ENCODE results near the gene CD46. TPM values are rescaled to one million over a fixed set of nuclear protein-coding genes. Genes with fewer than 3 reads are reported as not detected.
A peak's percentile ranks its signal among the peaks of the same experiment; 100 is the strongest.

The CD46 gene
- total and polyA plus RNA-seq, 5 donors: 56.3 to 94.2 (median 84.3) TPM

DNA sequence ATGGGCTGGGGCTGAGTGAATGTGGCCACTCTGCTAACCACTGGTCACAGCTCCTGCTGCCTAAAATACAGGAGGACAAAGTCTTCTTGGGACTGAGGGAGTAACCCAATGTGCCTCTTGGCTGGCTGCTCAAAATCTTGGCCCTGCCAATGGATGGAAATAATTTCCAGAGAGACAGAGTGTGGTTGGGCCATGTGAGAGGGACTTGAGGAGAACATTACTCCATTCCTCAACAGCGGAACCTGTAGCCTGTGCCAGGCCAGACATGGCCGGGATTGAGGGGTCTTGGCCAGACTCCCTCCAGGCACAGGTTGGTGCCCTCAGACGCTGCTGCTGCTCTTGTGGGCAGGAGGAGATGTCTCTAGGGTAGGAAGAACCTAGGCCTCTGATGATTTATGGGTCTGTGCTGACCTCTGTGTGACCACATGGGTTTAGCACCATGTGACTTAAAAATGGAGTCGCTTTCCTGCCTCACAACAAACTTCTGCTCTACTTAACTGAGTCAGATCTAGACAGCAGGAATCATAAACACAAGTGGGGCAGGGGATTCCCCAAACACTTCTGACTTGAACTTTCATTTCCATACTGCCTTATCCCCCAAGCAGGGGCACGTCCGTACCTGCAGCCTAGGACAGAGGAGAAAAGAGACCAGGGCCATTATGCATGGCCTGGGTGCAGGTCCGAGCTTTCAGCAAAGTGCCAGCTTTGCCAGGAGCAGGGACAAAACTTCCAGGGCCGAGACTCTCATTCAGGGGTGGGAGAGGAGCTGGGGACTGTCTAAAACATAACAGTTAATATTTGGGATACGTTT lies 79.9 kb downstream of the CD46 start:
- WGBS: 70% methylated on average over 9 of the region's 9 CpGs
- Histone ChIP-seq H3K4me1 (ENCODE audit: control insufficient read depth, insufficient read depth, low read length) (peaks cover 46% of the 10 kb centered on the region), H3K27me3 (ENCODE audit: control insufficient read depth, insufficient read depth) (no peaks in the 10 kb centered on the region), H3K9me3 (ENCODE audit: control insufficient read depth, low read length) (no peaks in the 10 kb centered on the region), H3K4me3 (ENCODE audit: low read length) (no peak overlapping the region), H3K27ac (ENCODE audit: low read length) (peak overlapping the region; percentile 96)
- ATAC-seq (peak; percentile 6 to 30), DNase-seq (peak in 1 of 3 donors; percentile 64)
- intact Hi-C loops (cut with DNase I): loop anchor here in 1 of 4 donors (5.0 kb wide), 1 partner anchor 36 kb away; no protein-coding TSS in a partner anchor

DNA sequence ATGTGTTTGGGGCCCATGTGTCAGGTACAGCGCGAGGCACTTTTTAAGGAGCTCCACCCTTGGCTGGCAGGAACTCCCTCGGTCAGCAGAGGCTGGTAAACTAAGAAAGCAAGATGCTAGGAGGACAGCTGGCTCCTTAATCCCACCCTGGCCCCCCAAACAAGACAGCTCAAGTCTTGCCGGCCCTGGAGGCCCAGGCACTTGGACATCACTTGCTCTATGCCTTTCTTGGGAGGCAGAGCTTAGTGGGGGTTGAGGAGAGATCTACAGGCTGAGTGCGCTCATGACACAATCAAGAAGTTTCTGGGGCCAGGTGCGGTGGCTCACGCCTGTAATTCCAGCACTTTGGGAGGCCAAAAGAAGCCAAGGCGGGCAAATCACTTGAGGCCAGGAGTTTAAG lies 80.9 kb downstream of the CD46 start:
- intact Hi-C loops (cut with DNase I): loop anchor here in 1 of 4 donors (5.0 kb wide), 1 partner anchor 35 kb away; no protein-coding TSS in a partner anchor
- Histone ChIP-seq H3K27ac (ENCODE audit: low read length) (peak overlapping the region; percentile 11), H3K9me3 (ENCODE audit: control insufficient read depth, low read length) (no peaks in the 10 kb centered on the region), H3K4me1 (ENCODE audit: control insufficient read depth, insufficient read depth, low read length) (peaks cover 46% of the 10 kb centered on the region), H3K27me3 (ENCODE audit: control insufficient read depth, insufficient read depth) (no peaks in the 10 kb centered on the region), H3K4me3 (ENCODE audit: low read length) (no peak overlapping the region)
- ATAC-seq: no peak
- 98% methylated on average over 8 of the region's 8 CpGs for WGBS
- DNase-seq: no peak

DNA sequence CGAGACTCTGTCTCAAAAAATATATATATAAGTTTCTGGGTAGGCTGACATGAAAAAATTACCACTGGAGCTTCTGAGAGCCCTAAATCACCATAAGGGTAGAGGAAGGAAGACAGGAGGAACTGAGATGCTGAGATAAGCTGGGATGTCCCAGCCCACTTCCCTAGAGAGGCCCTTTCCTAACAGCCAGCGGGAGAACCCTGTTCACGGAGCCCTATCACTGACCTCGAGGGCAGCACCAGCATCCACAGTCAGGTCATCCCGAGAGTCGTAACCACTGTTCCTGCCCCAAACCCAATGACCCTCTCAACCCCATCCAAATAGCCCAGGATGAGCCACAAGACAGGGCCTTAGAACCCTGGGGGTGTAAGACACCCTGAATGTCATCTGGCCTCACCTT lies 81.5 kb downstream of the CD46 start:
- Histone ChIP-seq H3K4me1 (ENCODE audit: control insufficient read depth, insufficient read depth, low read length) (peaks cover 46% of the 10 kb centered on the region), H3K27ac (ENCODE audit: low read length) (peak overlapping the region; percentile 15), H3K27me3 (ENCODE audit: control insufficient read depth, insufficient read depth) (no peaks in the 10 kb centered on the region), H3K9me3 (ENCODE audit: control insufficient read depth, low read length) (no peaks in the 10 kb centered on the region), H3K4me3 (ENCODE audit: low read length) (no peak overlapping the region)
- WGBS: 77% methylated on average over 6 of the region's 6 CpGs
- ATAC-seq (no peak), DNase-seq (no peak)
- intact Hi-C loops (cut with DNase I): loop anchor here in 1 of 4 donors (5.0 kb wide), 1 partner anchor 34 kb away; no protein-coding TSS in a partner anchor

DNA sequence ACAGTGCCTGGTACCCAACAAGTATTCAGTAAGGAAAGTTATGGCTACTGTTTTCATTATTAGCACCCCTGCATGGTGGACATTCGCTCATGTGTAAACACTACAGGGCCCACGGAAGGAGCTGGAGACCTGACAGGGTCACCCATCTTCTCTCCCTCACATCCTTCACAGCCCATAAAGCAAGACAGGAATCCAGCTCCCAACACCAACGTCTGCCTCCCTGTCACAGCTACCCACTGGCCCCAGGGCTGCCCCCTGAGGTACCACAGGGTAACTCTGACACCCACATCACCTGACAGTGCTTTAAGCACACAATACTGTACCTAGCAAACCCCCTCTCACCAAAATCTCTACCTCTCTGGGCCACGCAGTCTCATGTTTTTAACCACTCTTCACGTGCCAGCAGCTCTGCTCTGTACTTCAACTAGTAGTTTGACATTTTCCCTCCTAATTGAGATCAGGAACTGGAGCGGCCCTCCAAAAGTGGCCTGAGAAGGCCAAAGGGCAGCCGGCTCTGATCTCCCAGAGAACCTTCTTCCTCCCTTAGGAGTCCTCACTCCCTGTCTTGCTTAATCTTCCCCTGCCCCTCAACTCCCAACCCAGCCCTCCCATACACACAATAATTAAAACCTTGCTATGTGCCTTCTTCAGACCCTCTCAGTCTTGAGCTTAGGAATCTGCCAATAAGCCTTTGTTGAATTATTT lies 82.3 kb downstream of the CD46 start:
- intact Hi-C loops (cut with DNase I): loop anchor here in 1 of 4 donors (5.0 kb wide), 1 partner anchor 33 kb away; no protein-coding TSS in a partner anchor
- ATAC-seq (no peak), DNase-seq (no peak)
- peaks cover 52% of the 10 kb centered on the region for H3K4me1 ChIP-seq (ENCODE audit: control insufficient read depth, insufficient read depth, low read length)
- H3K4me3 ChIP-seq (ENCODE audit: low read length): no peak overlapping the region
- no peaks in the 10 kb centered on the region for H3K27me3 ChIP-seq (ENCODE audit: control insufficient read depth, insufficient read depth)
- H3K9me3 ChIP-seq (ENCODE audit: control insufficient read depth, low read length): no peaks in the 10 kb centered on the region
- H3K27ac ChIP-seq (ENCODE audit: low read length): peak overlapping the region; percentile 60
- 85% methylated on average over 7 of the region's 7 CpGs for WGBS

DNA sequence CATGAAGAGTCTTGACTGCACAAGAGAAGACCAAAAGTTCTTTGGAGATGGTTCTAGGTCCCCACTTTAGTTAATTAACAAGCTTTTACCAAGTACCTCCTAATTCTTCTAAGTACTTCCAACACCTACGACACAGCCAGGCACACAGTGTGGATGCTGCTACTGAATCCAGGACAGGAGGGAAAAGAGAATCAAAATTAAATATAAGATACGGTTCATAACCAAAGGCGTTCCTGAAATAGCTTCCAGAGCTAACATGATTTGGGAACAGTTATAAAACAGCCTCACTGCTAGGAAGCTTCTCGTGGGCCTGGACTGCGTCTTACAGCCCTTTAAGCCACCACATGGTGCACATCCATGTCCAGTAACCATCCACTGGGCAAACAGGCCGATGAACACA lies 84.1 kb downstream of the CD46 start:
- 81% methylated on average over 6 of the region's 6 CpGs for WGBS
- H3K4me1 ChIP-seq (ENCODE audit: control insufficient read depth, insufficient read depth, low read length): peaks cover 50% of the 10 kb centered on the region
- no peak for ATAC-seq
- H3K9me3 ChIP-seq (ENCODE audit: control insufficient read depth, low read length): no peaks in the 10 kb centered on the region
- H3K27me3 ChIP-seq (ENCODE audit: control insufficient read depth, insufficient read depth): no peaks in the 10 kb centered on the region
- intact Hi-C loops (cut with DNase I): no loop called here
- H3K27ac ChIP-seq (ENCODE audit: low read length): peak overlapping the region; percentile 65
- DNase-seq: no peak
- H3K4me3 ChIP-seq (ENCODE audit: low read length): no peak overlapping the region

DNA sequence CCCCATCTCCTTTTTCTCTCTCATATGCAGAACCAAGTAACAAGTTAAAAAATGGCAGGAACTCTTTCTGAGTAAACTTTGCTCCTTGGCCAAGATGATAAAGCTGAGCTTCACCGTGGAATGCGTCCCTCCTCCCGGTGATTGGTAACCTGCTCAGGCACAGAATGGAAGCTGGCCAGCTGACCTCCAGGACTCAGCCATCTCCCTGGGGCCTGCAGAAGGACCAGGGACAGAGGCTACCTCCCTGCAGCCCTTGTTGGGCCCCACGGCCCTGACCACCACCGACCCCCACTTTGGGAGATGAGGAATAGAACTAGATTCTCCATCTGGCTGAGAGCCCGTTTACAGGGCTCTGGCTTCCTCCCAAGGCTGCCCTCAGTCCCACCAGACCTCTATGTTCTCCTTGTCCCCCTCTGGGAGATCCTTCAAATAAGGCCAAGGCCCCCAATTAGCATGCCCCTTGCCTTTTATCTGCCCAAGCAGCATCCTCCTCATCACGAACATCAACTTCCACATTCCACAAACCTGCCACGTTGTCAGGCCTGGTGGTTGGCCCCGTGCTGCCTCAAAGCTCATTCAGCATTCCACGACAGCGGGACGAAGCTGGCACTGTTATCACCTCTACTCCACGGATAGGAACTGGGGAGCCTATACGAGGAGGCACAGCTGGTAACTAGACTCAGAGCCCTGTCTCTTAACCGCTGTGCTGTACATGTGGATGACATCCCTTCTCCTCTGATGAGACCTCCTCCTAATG lies 84.9 kb downstream of the CD46 start:
- peak; percentile 12 to 32 for ATAC-seq
- WGBS: 54% methylated on average over 15 of the region's 15 CpGs
- H3K4me3 ChIP-seq (ENCODE audit: low read length): no peak overlapping the region
- no peaks in the 10 kb centered on the region for H3K9me3 ChIP-seq (ENCODE audit: control insufficient read depth, low read length)
- H3K27me3 ChIP-seq (ENCODE audit: control insufficient read depth, insufficient read depth): no peaks in the 10 kb centered on the region
- H3K4me1 ChIP-seq (ENCODE audit: control insufficient read depth, insufficient read depth, low read length): peaks cover 42% of the 10 kb centered on the region
- H3K27ac ChIP-seq (ENCODE audit: low read length): peak overlapping the region; percentile 65
- intact Hi-C loops (cut with DNase I): no loop called here
- DNase-seq: no peak

DNA sequence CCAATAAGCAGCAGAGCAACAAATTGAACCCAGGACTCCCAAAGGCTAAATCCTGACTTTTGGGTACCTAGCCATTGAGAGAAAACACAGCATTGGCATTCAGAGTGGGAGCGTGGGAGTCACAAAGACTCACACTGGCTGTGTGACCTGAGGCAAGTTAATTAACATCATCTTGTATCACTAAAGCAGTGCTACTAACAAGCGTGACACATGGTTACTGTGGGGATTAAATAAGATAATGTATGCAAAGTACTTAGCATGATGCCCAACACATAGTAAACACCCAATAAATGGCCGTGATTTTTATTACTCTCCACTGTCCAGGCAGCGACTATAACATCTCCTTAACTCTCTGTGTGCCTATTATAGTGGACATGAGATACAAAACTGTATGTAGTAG lies 85.8 kb downstream of the CD46 start:
- H3K27me3 ChIP-seq (ENCODE audit: control insufficient read depth, insufficient read depth): no peaks in the 10 kb centered on the region
- no peak for DNase-seq
- ATAC-seq: no peak
- H3K4me1 ChIP-seq (ENCODE audit: control insufficient read depth, insufficient read depth, low read length): peaks cover 39% of the 10 kb centered on the region
- no peak overlapping the region for H3K4me3 ChIP-seq (ENCODE audit: low read length)
- peak overlapping the region; percentile 39 for H3K27ac ChIP-seq (ENCODE audit: low read length)
- 92% methylated on average over 4 of the region's 4 CpGs for WGBS
- intact Hi-C loops (cut with DNase I): no loop called here
- H3K9me3 ChIP-seq (ENCODE audit: control insufficient read depth, low read length): no peaks in the 10 kb centered on the region

DNA sequence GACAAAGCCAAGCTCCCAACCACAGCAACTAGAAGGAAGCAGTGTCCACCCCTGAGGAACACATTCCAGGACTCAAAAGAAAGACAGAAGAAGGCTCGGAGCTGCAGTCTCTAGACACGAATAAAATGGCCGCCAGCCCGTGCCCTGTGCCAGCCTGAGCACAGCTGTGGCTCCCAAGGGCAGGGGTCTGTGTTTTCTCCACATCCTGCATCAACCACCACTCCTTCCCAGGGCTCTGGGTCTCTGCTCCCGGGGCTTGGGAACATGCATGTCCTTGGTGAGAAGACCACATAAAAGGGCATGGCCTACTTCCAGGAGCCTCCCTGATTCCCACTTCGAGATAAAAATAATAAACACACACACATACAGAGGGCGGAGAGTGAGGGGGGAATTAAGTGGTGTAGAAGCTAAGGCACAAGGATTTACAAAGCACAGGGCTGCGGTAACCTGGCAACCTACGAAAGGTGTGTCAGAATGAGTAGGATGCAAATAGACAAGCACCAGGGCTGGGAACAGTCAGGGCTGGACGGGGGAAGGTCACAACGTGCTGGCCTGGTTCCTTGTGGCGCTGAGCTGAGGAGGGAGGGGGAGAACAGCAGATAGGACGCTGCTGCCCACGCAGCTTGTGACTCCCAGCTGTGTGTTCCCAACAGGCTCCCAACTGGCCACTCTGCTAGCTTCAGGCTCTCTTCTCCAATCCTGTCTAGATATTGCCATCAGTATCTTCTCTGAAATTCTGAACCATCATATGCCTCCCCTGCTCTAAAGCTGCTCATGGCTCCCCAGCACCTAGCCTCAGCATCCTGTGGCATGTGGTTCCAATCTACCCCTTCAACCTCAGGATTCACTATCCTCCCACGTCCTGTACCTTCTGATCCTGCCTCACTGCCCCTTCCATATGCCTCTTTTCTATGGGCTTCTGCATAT lies 86.6 kb downstream of the CD46 start:
- H3K4me1 ChIP-seq (ENCODE audit: control insufficient read depth, insufficient read depth, low read length): peaks cover 37% of the 10 kb centered on the region
- intact Hi-C loops (cut with DNase I): no loop called here

DNA sequence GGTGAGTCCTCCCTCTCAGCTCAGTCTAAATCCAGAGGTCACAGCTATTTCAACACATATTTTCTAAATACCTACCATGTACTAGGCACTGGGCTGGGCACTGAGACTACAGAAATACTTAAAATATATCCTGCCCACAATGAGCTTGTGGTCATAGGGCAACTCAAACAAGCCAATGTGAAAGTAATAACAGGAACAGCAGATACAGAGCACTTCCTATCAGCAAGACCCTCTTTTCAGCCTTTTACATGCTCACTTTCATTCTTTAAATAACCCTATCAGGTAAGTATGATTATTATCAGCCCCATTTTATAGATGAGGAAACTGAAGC lies 87.2 kb downstream of the CD46 start:
- H3K27me3 ChIP-seq (ENCODE audit: control insufficient read depth, insufficient read depth): no peaks in the 10 kb centered on the region
- peak overlapping the region; percentile 65 for H3K27ac ChIP-seq (ENCODE audit: low read length)
- peaks cover 35% of the 10 kb centered on the region for H3K4me1 ChIP-seq (ENCODE audit: control insufficient read depth, insufficient read depth, low read length)
- no peak for ATAC-seq
- no peak for DNase-seq
- no peaks in the 10 kb centered on the region for H3K9me3 ChIP-seq (ENCODE audit: control insufficient read depth, low read length)
- no peak overlapping the region for H3K4me3 ChIP-seq (ENCODE audit: low read length)
- intact Hi-C loops (cut with DNase I): no loop called here

More for the DNA sequence above, 86.6 kb downstream of the CD46 start:
- DNase-seq (peak; percentile 76 to 90 (median 86)), ATAC-seq (peak; percentile 92)
- H3K4me3 ChIP-seq (ENCODE audit: low read length): no peak overlapping the region
- no peaks in the 10 kb centered on the region for H3K9me3 ChIP-seq (ENCODE audit: control insufficient read depth, low read length)
- peak overlapping the region; percentile 65 for H3K27ac ChIP-seq (ENCODE audit: low read length)
- no peaks in the 10 kb centered on the region for H3K27me3 ChIP-seq (ENCODE audit: control insufficient read depth, insufficient read depth)
- 50% methylated on average over 15 of the region's 15 CpGs for WGBS

DNA sequence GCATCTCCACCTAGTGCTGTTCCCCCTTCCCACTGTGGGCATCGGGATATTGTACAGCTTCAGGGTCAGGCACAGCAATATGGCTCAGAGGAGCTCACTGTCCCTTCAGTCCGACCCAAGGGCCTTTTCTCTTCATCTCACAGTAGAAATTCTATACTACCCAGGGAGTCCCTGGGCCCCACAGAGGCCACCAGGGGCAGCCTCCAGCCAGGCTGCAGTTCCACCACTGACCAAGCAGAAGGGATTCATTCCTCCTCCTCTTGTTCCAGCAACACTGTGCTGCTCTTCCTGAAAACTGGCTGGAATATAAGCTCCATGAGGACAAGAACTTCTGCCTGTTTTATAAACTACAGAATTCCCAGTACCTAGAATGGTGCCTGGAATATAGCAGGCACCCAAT lies 88.5 kb downstream of the CD46 start:
- Histone ChIP-seq H3K4me3 (ENCODE audit: low read length) (no peak overlapping the region), H3K9me3 (ENCODE audit: control insufficient read depth, low read length) (no peaks in the 10 kb centered on the region), H3K27ac (ENCODE audit: low read length) (no peak overlapping the region), H3K27me3 (ENCODE audit: control insufficient read depth, insufficient read depth) (no peaks in the 10 kb centered on the region), H3K4me1 (ENCODE audit: control insufficient read depth, insufficient read depth, low read length) (peaks cover 34% of the 10 kb centered on the region)
- DNase-seq: no peak
- intact Hi-C loops (cut with DNase I): no loop called here
- 92% methylated on average over 2 of the region's 2 CpGs for WGBS
- no peak for ATAC-seq
